HPDE6-E6E7 (cell line): ENCODE results near the gene CCDC85A.
"Not testable (repeated sequence)": the region's sequence is repeated elsewhere in the genome, so short reads cannot be mapped to it uniquely, and the experiment has no call there.

Experiments used
- DNase-seq: peaks from one replicate; pipeline ENCODE4 v3.0.0; 2011; ENCODE audit warnings: missing footprints; ENCODE audit errors: extremely low spot score

Gene CCDC85A

GRCh38 chr2:56183643-56184499 lies at the start of gene CCDC85A:
Gene CCDC85A (plus strand): TSS chr2:56183990. CDS start chr2:56184625, 635 bp downstream.
- DNase-seq: peak; percentile 73

DNA sequence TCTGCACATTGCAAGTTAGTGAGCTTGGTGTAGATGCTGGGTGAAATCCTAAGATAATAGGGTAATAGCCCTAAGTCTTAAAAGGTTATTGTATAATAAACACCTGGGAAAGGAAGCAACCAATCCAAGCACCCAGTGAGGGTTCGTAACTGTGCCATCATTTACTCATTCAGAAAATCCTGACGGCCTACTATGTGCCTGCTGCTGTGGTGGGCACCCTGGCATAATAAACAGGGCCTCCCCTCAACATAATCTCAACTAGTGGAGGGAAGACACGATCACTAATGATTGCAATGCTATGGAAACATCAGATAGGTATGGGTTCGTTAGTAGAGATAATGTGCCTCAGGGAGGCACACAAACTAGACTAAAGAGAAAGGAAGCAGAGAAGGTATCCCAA lies 48.9 kb upstream of the CCDC85A start:
- DNase-seq: no peak

DNA sequence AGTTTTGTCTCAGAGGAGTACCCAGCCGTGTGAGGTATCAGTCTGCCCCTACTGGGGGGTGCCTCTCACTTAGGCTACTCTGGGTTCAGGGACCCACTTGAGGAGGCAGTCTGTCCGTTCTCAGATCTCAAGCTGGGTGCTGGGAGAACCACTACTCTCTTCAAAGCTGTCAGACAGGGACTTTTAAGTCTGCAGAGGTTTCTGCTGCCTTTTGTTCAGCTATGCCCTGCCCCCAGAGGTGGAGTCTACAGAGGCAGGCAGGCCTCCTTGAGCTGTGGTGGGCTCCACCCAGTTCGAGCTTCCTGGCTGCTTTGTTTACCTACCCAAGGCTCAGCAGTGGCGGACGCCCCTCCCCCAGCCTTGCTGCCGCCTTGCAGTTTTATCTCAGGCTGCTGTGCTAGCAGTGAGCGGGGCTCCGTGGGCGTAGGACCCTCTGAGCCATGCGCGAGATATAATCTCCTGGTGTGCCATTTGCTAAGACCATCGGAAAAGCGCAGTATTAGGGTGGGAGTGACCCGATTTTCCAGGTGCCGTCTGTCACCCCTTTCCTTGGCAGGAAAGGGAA lies 41.2 kb upstream of the CCDC85A start:
- DNase-seq: not testable (repeated sequence)

GRCh38 chr2:56147907-56148306 lies 35.9 kb upstream of the CCDC85A start:
- no peak for DNase-seq

- DNase-seq: no peak
These were observed 35.0 kb upstream of the CCDC85A start for GRCh38 chr2:56148825-56149224.

- no peak for DNase-seq
These were observed 31.9 kb upstream of the CCDC85A start for GRCh38 chr2:56151841-56152240.

GRCh38 chr2:56155188-56155587 lies 28.6 kb upstream of the CCDC85A start:
- no peak for DNase-seq

DNA sequence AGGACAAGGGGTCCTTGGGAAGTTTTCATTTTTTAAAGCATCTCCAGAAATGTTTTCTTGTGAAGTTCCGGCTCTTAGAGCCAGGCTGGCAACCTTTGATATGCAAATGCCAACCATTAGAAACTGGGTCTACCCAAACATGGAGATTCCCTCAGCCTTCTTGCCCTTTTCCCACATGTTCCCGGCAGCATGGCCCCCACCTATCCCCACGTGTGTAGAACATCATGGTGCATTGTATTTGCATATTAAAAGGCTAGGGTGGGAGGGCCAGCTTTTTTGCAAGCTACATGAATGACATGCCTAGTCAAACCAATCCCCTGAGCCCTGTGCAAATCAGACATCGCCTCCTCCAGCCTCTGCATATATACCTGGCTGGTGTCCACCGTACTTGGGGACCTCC lies 23.9 kb upstream of the CCDC85A start:
- DNase-seq: not testable (repeated sequence)

GRCh38 chr2:56167616-56168562 lies 15.9 kb upstream of the CCDC85A start:
- no peak for DNase-seq

- no peak for DNase-seq
These were observed 14.3 kb upstream of the CCDC85A start for GRCh38 chr2:56169521-56169920.

DNA sequence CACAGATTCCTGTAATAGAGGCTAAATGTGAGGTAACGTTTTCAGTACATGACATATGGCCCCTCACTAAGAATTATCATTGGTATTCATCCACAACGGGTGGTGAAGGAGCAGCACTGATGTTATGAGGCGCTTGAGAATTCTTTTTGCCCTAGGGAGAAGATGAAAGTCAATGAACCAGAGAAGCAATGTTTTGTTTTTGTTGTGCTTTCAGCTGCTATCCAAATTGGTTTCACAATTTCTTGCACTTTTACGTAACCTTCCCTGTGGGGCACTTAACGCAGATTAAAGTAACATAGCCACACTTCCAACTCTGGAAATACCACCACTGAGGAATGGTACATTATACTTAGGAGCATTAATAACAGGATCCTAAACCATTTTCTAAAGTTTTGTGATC lies 13.3 kb upstream of the CCDC85A start:
- DNase-seq: no peak

DNA sequence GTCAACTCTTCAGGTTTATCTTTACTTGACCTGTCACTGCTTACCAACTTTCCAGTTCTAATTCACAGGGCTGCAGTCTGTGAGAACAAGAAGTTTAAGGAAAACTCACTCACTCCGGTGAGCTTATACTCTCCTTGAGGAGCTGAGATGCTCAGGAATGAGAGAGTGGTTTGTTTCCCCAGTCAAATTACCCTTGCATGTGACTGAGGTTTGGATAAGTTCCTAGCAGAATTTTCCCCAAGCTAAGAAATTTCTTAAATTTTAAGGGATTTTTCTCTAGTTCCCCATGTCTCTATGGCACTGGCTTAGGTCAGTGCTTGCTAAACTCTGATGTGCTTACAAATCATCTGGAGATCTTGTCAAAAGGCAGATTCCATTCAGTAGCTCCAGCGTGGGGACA lies 12.8 kb upstream of the CCDC85A start:
- DNase-seq: no peak

DNA sequence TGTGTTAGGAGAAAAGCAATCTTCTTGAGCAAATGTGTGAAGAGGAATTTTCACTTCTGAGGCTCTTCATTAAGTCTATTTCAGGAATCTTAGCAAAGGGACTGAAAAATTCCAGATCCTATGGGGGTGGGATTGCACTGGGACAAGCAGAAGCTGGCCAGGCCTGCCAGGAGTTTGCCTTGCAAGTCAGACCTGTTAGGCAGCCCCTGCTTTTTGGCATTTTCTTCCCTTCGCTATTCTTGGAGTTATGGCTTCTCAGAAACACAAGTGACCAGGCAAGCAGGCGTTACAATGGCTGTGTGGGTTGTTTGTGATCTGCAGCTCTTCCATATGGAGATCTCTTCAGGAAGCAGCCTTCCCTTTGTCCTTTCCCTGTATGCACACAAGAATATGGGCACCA lies 8.0 kb upstream of the CCDC85A start:
- DNase-seq: no peak

- no peak for DNase-seq
These were observed 6.2 kb upstream of the CCDC85A start for GRCh38 chr2:56177420-56178220.

DNA sequence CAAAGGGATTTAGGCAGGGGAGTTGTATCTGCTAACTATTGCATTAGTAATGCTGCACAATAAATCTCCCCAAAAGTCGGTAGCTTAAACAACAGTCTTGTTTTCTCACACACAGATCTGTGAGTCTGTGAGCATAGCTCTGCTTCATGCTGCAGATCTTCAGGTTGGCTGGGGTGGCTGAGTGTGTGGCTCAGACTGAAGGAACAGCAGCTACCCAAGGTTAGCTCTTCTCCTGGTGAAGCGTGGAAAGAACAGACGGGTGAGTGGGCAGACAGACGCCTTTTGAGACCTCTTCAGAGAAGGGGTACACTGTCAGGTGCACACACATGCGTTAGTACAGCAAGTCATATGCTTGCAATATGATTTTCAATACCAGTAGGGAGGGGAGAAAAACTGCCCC lies 3.9 kb upstream of the CCDC85A start:
- no peak for DNase-seq

DNA sequence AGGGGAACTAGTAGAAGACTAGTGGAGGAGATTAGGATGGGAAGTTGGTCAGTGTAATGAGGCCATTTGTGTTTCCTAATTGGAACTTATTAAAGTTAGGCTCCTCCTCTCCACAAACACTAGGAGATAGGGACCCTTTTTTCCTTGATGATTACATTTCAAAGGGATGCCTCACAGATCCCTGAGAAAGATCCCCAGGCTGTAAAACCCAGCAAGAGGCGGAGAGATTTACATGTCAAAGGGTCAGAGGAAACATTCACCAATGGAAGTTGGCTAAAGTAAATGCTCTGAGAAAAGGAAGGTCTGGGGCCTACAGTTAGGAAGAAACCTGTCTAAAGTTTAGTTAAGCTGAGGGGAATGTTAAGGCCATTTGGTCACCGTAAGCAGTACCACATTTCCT lies 1.4 kb upstream of the CCDC85A start:
- no peak for DNase-seq

DNA sequence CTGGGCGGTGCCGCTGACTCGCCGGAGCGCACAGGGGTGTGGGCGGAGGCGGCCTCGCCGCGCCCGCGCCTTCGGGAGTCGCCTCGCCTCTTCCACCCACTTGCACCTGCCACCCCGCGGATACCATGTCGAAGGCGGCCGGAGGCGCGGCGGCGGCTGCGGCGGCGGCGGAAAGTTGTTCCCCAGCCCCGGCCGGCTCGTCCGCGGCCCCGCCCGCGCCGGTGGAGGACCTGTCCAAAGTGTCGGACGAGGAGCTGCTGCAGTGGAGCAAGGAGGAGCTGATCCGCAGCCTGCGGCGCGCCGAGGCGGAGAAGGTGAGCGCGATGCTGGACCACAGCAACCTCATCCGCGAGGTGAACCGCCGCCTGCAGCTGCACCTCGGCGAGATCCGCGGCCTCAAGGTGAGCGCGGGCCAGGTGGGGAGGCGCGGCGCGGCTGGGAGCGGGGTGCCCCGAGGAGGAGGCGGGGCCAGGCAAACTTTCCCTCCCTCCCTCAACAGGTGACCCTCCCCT lies 766 bp downstream of the CCDC85A start:
- peak; percentile 21 for DNase-seq

GRCh38 chr2:56185101-56185581 lies 1.4 kb downstream of the CCDC85A start:
- no peak for DNase-seq

DNA sequence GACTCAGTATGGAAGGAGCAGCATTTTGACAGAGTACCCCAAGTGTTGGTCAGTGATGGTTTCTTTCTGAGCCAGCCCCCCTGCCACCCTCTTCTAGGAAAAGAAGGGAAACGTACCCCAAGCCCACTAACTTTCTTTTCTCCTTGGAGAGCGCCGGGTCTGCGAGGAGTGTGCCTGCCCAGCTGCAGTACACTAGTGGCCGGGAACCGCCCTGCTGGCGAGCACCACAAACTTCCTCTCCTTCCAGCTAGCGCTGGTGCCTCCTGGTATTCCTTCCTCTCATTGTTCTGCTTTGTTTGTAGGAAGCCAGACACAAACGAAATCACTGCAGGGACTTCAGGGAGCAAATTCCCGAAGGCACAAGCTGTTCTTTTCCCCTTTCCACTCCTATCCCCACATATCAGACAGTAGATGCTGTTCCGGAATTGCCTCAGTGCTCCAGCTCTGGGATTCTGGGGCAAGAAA lies 1.8 kb downstream of the CCDC85A start:
- peak; percentile 5 for DNase-seq

DNA sequence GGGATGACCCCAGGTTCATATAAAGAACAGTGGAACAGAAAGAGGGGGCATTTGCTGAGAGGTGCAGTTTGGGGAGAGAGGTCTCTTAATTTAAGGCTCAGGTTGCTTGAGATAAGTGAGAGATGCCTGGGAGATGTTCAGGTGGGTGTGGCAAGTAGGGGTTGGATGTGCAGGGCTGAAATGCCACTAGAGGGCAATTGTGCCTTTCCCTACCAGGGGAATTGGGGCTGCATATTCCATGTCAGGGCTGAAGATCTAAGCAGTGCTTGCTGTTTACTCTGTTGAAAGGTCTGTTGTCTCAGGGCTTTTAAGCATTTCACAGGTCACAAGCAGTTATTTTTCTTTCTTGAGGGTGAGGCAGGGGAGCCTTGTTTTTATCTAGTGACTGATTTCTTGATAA lies 7.8 kb downstream of the CCDC85A start:
- peak; percentile 57 for DNase-seq
